Endothelial cell of umbilical vein (primary cell): ENCODE data around the gene HDAC9. TPM values are rescaled to one million over a fixed set of nuclear protein-coding genes. Genes with fewer than 3 reads are reported as not detected.

Source experiments
- BruUV-seq: library from RNA; stranded (reverse); fragments of 400-500 nt; replicated peaks from 2 replicates; lab custom pipeline; 2021; lab: Mats Ljungman, UMichigan
- CTCF ChIA-PET: fragments of 300-600, 350-600 bp; sonication (Branson Sonifier 250); formaldehyde crosslinking; loops from one replicate; lab custom pipeline; 2021; ENCODE audit warnings: antibody characterized with exemption, inconsistent platforms; lab: Charles Lee
- POLR2A ChIA-PET: fragments of 300-600, 350-600 bp; sonication (Branson Sonifier 250); formaldehyde crosslinking; loops from one replicate; lab custom pipeline; 2021; ENCODE audit warnings: antibody characterized with exemption, inconsistent platforms; lab: Charles Lee
- DNase-seq: peaks from one replicate; pipeline ENCODE4 v3.0.0-alpha.2; 2011; ENCODE audit warnings: low read depth, low spot score
- FAIRE-seq: peaks from 2 replicates; lab custom pipeline; 2011; peaks lifted over from hg19 to GRCh38; lab: Jason Lieb, UNC
- H2AFZ ChIP-seq: 2 replicates; pipeline ENCODE4 v1.6.0; 2012; ENCODE audit warnings: low read depth, low read length, control low read depth, inconsistent platforms
- H3K27ac ChIP-seq: 2 replicates; pipeline ENCODE4 v1.5.1; 2011; ENCODE audit warnings: low read depth, mild to moderate bottlenecking, control low read depth, low read length, moderate library complexity; ENCODE audit not compliant: insufficient read depth
- H3K27me3 ChIP-seq, 2 experiments: 2 replicates each; pipeline versions ENCODE4 v1.6.0 to v1.6.1; 2011; ENCODE audit warnings: low read length in 2 of 2, mixed read lengths in 1 of 2; ENCODE audit not compliant: control insufficient read depth in 2 of 2, insufficient read depth in 2 of 2
- H3K36me3 ChIP-seq, 2 experiments: 2 replicates in 1 of 2; 3 replicates in 1 of 2; pipeline ENCODE4 v1.5.1; 2011; ENCODE audit warnings: low read length in 2 of 2, mild to moderate bottlenecking in 1 of 2, moderate library complexity in 1 of 2; ENCODE audit not compliant: control insufficient read depth in 2 of 2, insufficient read depth in 2 of 2; ENCODE audit errors: extremely low read depth in 1 of 2
- H3K4me1 ChIP-seq: 3 replicates; pipeline ENCODE4 v1.5.1; 2011; ENCODE audit warnings: mild to moderate bottlenecking, low read length; ENCODE audit not compliant: control insufficient read depth, insufficient read depth; ENCODE audit errors: extremely low read depth
- H3K4me2 ChIP-seq: 2 replicates; pipeline ENCODE4 v1.6.1; 2011; ENCODE audit warnings: low read length, control low read depth, mixed read lengths; ENCODE audit not compliant: insufficient read depth
- H3K4me3 ChIP-seq, 3 experiments: fragments of 200-600 bp in 1 of 3; sonication (generic), shearing (Covaris generic) in 1 of 3; replicated peaks in 1 of 3; 2 replicates each; pipeline ENCODE4 v1.5.1; 2011 to 2016; ENCODE audit warnings: control low read depth in 3 of 3, low read length in 3 of 3, mild to moderate bottlenecking in 2 of 3, inconsistent platforms in 1 of 3, low read depth in 1 of 3, moderate library complexity in 1 of 3; ENCODE audit not compliant: insufficient read depth in 1 of 3
- H3K79me2 ChIP-seq: 2 replicates; pipeline ENCODE4 v1.6.0; 2012; ENCODE audit warnings: low read length, inconsistent platforms; ENCODE audit not compliant: control insufficient read depth, insufficient read depth
- H3K9ac ChIP-seq: replicated peaks from 2 replicates; pipeline ENCODE3; 2011; ENCODE audit warnings: low read length, control low read depth; ENCODE audit not compliant: insufficient read depth; ENCODE audit errors: extremely low read depth
- H3K9me1 ChIP-seq: replicated peaks from 3 replicates; pipeline ENCODE4 v1.6.0; 2011; ENCODE audit warnings: mild to moderate bottlenecking, low read length; ENCODE audit not compliant: control insufficient read depth, insufficient read depth; ENCODE audit errors: extremely low read depth
- H3K9me3 ChIP-seq: replicated peaks from 2 replicates; pipeline ENCODE4 v1.5.1; 2012; ENCODE audit warnings: low read length, inconsistent platforms; ENCODE audit not compliant: control insufficient read depth, insufficient read depth
- H4K20me1 ChIP-seq: replicated peaks from 2 replicates; pipeline ENCODE3; 2011; ENCODE audit warnings: mild to moderate bottlenecking, low read length; ENCODE audit not compliant: control insufficient read depth, insufficient read depth; ENCODE audit errors: extremely low read depth
- EZH2 ChIP-seq: IDR thresholded peaks from 2 replicates; pipeline ENCODE4 v1.6.1; 2012; ENCODE audit warnings: borderline replicate concordance, low read depth, mild to moderate bottlenecking, moderate library complexity, low read length, inconsistent platforms; ENCODE audit not compliant: severe bottlenecking
- FOS ChIP-seq: IDR thresholded peaks from 2 replicates; pipeline ENCODE4 v1.6.1; 2011; ENCODE audit warnings: mild to moderate bottlenecking, low read length, moderate library complexity, borderline replicate concordance; ENCODE audit not compliant: insufficient read depth
- GATA2 ChIP-seq: IDR thresholded peaks from 2 replicates; pipeline ENCODE4 v1.7.0; 2011; ENCODE audit warnings: low read depth, mild to moderate bottlenecking, moderate library complexity, mixed read lengths, low read length; ENCODE audit not compliant: insufficient read length, insufficient read depth
- JUN ChIP-seq: IDR thresholded peaks from 2 replicates; pipeline ENCODE4 v1.6.1; 2011; ENCODE audit warnings: borderline replicate concordance, low read depth; ENCODE audit not compliant: insufficient read length, insufficient read depth
- MYC ChIP-seq: IDR thresholded peaks from one replicate; pipeline ENCODE4 v1.6.1; 2011; ENCODE audit warnings: mild to moderate bottlenecking, low read depth, low read length
- POLR2A ChIP-seq: IDR thresholded peaks from 2 replicates; pipeline ENCODE4 v1.6.1; 2012; ENCODE audit warnings: low read depth, mild to moderate bottlenecking, control low read depth, low read length
- POLR2AphosphoS5 ChIP-seq: IDR thresholded peaks from 2 replicates; pipeline ENCODE4 v1.6.1; 2012; ENCODE audit warnings: low read depth, mild to moderate bottlenecking, control low read depth, low read length, moderate library complexity; ENCODE audit not compliant: insufficient read depth
- dilution Hi-C: fragments of 300-500 bp; cut with MboI; formaldehyde crosslinking; loops from one replicate; pipeline ENCODE4 v1.15.0; 2019; ENCODE audit warnings: low sequenced_read_pairs; ENCODE audit not compliant: extremely low pct_ligation_motif_present
- intact Hi-C: fragments of 100-400 bp; cut with micrococcal nuclease; formaldehyde crosslinking; loops from one replicate; pipeline ENCODE4 v1.10.0; 2022
- polyA plus RNA-seq, 4 experiments: library from polyadenylated mRNA; depleted of rRNA in 3 of 4; stranded (reverse) in 3 of 4; unstranded in 1 of 4; fragments of >200 nt; gene quantifications; 2 replicates each; pipeline versions ENCODE4 v1.2.1 to v1.2.3, GENCODE V29; 2011 to 2012; ENCODE audit warnings: missing spikeins in 1 of 4
- total RNA-seq: library from RNA; stranded (reverse); gene quantifications from 2 replicates; pipeline ENCODE4 v1.2.3, GENCODE V29; 2021
- TF ChIP-seq, protein P1 (sequence below): IDR thresholded peaks from 2 replicates; pipeline ENCODE4 v1.6.1; 2011; ENCODE audit not compliant: insufficient read depth, insufficient read length
- TF ChIP-seq, protein P2 (sequence below), 2 donors: IDR thresholded peaks; 1 replicate in 1 of 2; 2 replicates in 1 of 2; pipeline ENCODE4 v1.5.1; 2011; ENCODE audit warnings: low read length in 2 of 2, mild to moderate bottlenecking in 2 of 2, moderate library complexity in 2 of 2, control low read depth in 1 of 2, inconsistent platforms in 1 of 2, low read depth in 1 of 2; ENCODE audit not compliant: insufficient read depth in 1 of 2; ENCODE audit errors: extremely low read depth in 1 of 2

HDAC9 gene
- total and polyA plus RNA-seq, 2 donors (not counting 3 experiments of a cell fraction or from before 2014, with no cell fraction given) = 1.8 to 11.6 TPM

DNA sequence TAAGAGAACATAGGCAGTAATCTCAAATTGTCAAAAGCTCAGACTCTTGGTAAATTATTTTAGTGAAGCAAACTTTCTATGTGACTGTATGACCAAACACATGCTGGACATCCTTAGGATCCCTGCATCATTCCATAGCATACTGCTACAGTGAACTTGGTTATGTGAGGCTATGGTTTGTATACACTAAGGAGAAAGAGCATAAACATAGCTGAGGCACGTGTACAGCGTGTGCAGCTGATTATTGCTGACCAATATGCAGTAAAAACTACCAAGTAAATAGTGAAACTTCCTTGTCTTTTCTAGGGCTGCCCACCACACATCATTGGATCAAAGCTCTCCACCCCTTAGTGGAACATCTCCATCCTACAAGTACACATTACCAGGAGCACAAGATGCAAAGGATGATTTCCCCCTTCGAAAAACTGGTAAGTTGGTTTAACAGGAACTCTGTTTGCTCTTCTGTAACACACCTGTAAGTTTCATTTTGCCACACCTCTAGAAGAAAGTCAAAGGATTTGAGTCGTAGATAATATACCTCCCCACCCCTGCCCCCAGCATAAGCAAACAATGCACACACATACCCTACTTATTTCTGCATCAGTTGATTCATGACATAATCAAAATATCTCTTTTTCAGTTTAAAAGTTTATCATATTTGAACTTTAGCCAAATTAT, 98.2 kb downstream of the HDAC9 start:
- Histone ChIP-seq H3K27ac (no peak overlapping the region), H3K4me2 (no peak overlapping the region), H3K9me1 (no peaks in the 10 kb centered on the region), H3K79me2 (no peaks in the 10 kb centered on the region), H3K9me3 (no peaks in the 10 kb centered on the region), H3K36me3 (no peaks in the 10 kb centered on the region), H2AFZ (no peak overlapping the region), H3K9ac (no peak overlapping the region), H4K20me1 (no peaks in the 10 kb centered on the region), H3K4me1 (no peaks in the 10 kb centered on the region), H3K27me3 (no peaks in the 10 kb centered on the region), H3K4me3 (no peak overlapping the region)
- no peak for FAIRE-seq
- DNase-seq = no peak
- TF ChIP-seq JUN = no peak
- no peak for TF ChIP-seq EZH2
- TF ChIP-seq POLR2A = no peak
- TF ChIP-seq, protein P1, sequence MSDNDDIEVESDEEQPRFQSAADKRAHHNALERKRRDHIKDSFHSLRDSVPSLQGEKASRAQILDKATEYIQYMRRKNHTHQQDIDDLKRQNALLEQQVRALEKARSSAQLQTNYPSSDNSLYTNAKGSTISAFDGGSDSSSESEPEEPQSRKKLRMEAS = no peak
- no peak for TF ChIP-seq POLR2AphosphoS5
- TF ChIP-seq, protein P2, sequence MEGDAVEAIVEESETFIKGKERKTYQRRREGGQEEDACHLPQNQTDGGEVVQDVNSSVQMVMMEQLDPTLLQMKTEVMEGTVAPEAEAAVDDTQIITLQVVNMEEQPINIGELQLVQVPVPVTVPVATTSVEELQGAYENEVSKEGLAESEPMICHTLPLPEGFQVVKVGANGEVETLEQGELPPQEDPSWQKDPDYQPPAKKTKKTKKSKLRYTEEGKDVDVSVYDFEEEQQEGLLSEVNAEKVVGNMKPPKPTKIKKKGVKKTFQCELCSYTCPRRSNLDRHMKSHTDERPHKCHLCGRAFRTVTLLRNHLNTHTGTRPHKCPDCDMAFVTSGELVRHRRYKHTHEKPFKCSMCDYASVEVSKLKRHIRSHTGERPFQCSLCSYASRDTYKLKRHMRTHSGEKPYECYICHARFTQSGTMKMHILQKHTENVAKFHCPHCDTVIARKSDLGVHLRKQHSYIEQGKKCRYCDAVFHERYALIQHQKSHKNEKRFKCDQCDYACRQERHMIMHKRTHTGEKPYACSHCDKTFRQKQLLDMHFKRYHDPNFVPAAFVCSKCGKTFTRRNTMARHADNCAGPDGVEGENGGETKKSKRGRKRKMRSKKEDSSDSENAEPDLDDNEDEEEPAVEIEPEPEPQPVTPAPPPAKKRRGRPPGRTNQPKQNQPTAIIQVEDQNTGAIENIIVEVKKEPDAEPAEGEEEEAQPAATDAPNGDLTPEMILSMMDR (IDR thresholded peaks at IDR 0.05; ENCODE audit: extremely low read depth in 1 of 2, insufficient read depth in 1 of 2, low read depth in 1 of 2, low read length in 2 of 2) = no peak
- TF ChIP-seq FOS = no peak
- TF ChIP-seq GATA2 = no peak
- TF ChIP-seq MYC = no peak
- intact Hi-C loops (loop anchor here (5.0 kb wide), 3 partner anchors 529 to 1074 kb away; no protein-coding TSS in a partner anchor), dilution Hi-C loops (no loop called here)
- BruUV-seq = no TSS peak
- CTCF ChIA-PET = interaction anchor here (1.1 to 4.9 kb wide), 5 partner anchors 16 to 897 kb away, joined by 7 to 49 read pairs (median 16); no protein-coding TSS in a partner anchor
- POLR2A ChIA-PET = no interaction called here
